Stimulated activated CD8-positive, alpha-beta memory T cell treated with anti-CD3 and anti-CD28 coated beads, Interleukin-15, amount 100 ng/mL, for 4 hours (primary cell): ENCODE data around the gene MIEN1.
"Not testable (repeated sequence)": the region's sequence is repeated elsewhere in the genome, so short reads cannot be mapped to it uniquely, and the experiment has no call there.

Experiments used
- DNase-seq, 2 donors: peaks; one replicate each; pipeline ENCODE4 v3.0.0-alpha.2; 2020; ENCODE audit warnings: low read depth in 2 of 2

The MIEN1 gene

GRCh38 chr17:39739885-39740356 lies 9.6 kb upstream of the MIEN1 start:
- DNase-seq: no peak

DNA sequence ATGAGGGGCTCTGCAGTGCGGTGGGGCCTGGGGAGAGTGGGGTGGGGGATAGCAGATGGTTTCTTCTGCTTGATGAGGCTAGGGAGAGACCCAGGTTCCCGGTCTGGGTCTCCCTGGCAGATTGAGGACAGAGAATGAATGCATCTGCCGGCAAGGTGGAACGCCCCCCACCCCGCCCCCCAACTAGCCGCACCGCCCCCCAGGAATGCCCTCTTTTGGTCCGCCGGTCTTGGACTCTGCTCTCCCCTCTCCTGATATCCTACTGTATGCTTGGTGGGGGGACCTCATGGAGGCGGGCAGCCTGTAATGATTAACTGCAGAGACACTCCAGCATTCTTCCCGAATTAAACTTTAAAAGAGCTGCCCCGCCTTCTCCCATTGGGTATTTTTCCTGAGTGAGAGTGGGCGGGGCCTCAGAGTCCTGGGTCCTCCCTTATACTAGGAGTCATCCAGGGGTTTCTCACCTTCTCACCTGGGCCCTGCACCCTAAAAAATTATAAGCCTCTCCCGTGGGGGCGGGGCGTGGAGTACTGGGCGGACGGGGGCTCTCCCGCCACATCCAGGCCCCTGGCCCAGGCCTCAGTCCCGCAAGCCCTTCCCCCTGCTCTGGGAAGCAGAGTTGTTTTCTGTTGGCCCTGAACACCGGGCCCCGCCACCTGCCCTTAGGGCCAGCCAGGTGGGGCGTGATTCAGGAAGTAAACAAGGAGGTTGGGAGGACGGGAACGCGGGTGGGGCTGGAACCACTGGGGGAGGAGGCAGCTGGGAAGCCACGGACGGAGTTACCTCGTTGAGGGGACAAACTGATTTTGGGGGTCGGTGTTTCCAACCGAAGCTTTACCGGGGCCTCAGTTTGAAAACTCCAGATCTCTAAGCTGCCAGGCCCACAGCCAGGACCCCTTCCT lies 8.9 kb upstream of the MIEN1 start:
- DNase-seq: no peak

DNA sequence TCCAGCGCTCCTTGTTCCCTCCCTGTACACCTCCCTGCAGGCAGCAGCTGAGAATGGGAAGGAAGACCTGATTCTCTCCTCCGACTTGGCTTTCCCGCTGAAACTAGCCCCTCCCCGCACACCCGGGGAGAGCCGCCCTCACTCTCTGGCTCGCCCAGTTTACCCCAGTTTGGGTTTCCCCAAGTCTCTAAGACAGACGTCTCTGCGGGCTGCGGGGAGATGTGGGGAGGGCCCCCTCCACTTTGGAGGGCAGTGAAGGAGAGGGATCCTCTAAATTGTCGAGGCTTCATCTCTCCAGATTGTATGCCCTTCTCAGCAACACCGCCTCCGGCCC lies 8.2 kb upstream of the MIEN1 start:
- peak in 1 of 2 donors; percentile 15 for DNase-seq

DNA sequence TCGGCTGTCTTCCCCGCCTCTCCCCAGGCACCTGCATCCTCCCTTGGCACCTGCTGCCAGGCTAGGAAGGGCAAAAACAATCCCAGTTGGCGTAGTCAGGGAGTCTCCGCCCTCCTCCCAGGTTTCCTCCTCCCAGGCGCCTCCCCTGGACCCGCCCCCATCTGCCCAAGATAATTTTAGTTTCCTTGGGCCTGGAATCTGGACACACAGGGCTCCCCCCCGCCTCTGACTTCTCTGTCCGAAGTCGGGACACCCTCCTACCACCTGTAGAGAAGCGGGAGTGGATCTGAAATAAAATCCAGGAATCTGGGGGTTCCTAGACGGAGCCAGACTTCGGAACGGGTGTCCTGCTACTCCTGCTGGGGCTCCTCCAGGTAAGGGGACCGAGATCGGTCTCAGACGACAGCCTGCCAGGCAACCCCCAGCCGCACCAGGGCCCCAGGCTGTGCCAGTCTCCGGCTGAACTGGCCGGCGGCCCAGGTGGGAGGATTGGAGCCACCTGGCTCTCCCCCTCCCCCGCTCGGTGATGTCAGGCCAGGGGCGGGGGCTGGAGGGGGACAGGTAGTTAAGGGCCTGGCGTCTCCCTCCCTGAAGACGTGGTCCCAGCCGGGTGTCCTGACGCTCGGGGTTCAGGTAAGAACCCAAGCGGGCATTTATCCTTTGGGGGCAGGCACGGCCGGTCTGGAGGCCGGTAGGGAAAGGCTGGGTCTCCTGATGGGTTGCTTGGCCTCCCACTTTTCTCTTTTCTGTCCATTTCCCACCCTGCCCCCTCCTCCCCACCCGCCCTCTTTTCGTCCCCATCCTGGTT lies 7.6 kb upstream of the MIEN1 start, which contains the start of gene GRB7:
GRB7 (plus strand) TSS at position 179 of the 808 bp plus-strand sequence. CDS start 4,364 bp downstream, outside the sequence.
- DNase-seq: no peak

DNA sequence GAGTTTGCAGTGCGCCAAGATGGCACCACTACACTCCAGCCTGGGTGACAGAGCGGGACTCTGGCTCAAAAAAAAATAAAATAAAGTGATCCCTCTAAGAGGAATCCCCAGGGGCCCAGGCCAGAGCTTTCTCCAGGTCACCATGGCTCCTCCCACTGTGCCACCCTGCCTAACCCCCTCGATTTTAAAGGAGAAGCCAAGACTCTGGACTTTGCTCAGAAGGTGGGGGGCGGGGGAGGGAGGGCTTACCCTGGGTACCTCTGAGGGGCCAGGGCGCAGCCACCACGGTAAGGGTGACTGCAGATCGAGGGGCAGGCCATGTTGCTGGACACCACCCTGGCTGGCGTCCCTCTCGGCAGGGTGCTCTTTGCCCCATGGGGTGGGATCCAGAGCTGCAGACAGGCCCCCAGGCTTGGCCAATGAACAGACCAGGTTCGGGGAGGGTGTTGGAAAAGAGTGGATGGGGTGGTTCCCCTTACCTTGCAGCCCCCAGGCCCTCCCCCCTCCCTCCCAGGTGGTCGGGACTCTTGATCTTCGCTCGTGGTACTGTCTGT lies 7.0 kb upstream of the MIEN1 start:
- DNase-seq: no peak

GRCh38 chr17:39736319-39737165 lies 6.2 kb upstream of the MIEN1 start:
- no peak for DNase-seq

DNA sequence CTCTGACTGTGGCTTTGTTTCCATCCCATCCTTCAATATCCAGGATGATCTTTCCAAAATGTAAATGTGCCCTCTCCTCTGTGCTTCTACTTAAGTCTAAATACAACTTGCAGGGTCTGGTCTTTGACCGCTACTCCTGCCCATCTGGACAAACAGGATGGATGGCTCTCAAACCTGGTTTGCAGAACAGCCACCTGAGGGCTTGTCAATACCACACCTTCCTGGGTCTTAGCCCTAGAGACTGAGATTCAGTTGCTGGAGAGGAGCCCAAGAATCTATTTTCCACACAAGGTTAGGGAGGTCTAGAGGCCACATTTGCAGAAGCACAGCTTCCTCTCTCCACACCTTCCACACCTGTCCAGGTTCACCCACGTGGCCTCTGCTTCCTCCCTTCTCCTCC lies 5.5 kb upstream of the MIEN1 start:
- no peak for DNase-seq

DNA sequence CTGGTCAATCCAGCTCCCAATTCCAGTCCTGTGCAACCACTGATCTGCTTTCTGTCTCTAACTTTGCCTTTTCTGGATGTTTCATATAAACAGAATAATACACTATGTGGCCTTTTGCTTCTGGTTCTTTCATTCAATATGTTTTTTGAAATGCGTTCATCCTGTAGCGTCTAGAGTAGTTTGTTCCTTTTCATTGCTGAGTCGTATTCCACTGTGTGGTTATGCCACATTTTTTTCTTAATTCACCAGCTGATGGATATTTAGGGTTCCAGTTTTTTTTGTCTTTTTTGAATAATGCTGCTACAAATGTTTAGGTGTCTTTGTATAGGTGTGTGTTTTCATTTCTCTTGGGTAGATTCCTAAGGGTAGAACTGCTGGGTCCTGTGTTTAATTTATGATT lies 2.3 kb upstream of the MIEN1 start:
- no peak for DNase-seq

- DNase-seq: no peak
Measured at GRCh38 chr17:39729280-39729851, 966 bp downstream of the MIEN1 start.

- DNase-seq: no peak
Measured at GRCh38 chr17:39727556-39727955, 2.8 kb downstream of the MIEN1 start.

GRCh38 chr17:39726617-39727016 lies 3.7 kb downstream of the MIEN1 start:
- DNase-seq: no peak

DNA sequence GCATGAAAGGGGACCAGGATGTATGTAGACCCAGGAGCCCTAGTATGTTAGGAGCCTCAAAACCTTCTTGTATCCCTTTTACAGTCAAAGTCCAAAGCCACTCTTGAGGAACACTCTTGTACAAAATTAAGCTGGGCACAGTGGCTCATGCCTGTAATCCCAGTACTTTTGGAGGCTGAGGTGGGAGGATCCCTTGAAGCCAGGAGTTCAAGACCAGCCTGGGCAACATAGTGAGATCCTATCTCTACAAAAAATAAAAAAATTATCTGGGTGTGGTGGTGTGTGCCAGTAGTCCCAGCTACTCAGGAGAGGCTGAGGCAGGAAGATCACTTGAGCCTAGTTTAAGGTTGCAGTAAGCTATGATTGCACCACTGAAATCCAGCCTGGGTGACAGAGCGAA lies 4.4 kb downstream of the MIEN1 start:
- not testable (repeated sequence) for DNase-seq

- DNase-seq: no peak
Measured at GRCh38 chr17:39724731-39725130, 5.6 kb downstream of the MIEN1 start.

GRCh38 chr17:39722965-39723848 lies 7.1 kb downstream of the MIEN1 start:
- no peak for DNase-seq

- DNase-seq: no peak
Measured at GRCh38 chr17:39722104-39722503, 8.2 kb downstream of the MIEN1 start.

GRCh38 chr17:39719563-39720355 lies 10.6 kb downstream of the MIEN1 start:
- no peak for DNase-seq

DNA sequence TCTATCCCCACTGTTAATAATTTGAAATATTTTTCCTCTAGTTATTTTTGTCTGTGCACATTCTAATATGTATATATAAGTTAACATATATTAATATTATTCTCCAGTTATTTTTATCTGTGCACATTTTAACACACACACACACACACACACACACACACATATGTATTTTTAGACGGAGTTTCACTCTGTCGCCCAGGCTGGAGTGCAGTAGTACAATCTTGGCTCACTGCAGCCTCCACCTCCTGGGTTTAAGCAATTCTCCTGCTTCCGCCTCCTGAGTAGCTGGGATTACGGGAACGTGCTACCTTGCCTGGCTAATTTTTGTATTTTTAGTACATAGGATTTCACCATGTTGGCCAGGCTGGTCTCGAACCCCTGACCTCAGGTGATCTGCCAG lies 12.7 kb downstream of the MIEN1 start:
- DNase-seq: no peak

DNA sequence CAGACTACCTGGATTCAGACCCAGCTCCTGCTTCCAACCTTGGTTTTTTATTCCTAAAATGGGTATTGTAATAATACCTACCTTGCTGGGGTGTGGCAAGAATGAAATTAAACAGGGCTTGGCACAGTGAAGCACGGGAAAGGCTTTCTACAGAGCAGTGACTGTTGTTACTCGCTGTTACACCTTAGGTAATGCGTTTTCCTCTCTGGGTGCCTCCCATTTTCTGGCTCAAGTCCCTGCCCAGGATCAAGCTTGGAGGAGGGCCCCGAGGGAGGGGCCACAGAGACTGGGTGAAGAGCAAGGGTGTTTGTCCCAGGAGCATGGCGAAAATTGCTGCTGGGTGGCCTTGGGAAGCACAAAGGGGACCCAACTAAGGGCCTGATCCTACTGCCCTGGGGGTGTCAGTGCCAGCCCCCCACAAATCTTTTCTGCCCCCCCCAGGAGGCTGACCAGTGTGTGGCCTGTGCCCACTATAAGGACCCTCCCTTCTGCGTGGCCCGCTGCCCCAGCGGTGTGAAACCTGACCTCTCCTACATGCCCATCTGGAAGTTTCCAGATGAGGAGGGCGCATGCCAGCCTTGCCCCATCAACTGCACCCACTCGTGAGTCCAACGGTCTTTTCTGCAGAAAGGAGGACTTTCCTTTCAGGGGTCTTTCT lies 13.3 kb downstream of the MIEN1 start:
- no peak for DNase-seq
